Limb (tissue), 2 donors: Measurements from ENCODE around the gene MRPL48.

Experiments
- DNase-seq, 2 donors: peaks; one replicate each; pipeline ENCODE4 v3.0.0-alpha.2; 2016; ENCODE audit errors: extremely low spot score in 2 of 2

The MRPL48 gene

DNA sequence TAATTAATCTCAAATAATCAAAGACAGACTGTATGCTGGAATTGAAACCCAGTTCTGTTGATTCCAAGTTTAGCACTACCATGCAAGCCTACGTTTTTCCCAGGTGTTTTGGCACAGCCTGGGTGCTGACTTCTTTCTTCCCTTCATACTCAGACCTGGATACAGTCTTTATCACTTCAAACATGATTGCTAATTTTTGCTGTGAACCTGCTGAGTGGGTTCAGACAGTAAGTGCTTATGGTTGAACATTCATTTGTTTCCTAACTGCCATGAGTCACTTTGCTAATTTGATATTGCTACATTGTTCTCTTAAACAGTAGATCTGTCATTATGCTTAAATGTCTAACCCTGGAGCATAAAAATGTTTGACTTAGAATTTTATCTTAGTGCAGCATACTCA lies 101.3 kb downstream of the MRPL48 start:
- no peak for DNase-seq

- DNase-seq = no peak
Observed at GRCh38 chr11:73889536-73889935, 101.9 kb downstream of the MRPL48 start.

DNA sequence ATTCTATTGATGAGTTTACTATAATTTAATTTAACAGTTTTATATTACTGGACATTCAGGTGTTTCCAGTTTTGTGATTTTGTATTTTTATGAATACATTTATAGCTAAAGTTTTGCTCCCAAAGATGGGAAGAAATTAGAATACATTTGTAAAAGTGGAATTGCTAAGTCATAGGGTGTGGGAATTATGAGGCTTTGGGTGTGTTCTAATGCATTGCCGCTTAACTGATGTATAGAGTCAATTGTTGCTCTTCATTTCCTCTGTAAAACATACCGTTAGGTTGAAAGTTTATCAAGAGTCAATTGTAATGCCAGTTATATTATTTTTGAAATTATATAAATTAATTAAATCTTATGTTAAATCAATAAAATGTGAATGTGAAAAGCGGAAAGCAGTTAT lies 105.4 kb downstream of the MRPL48 start:
- no peak for DNase-seq

GRCh38 chr11:73894725-73895335 lies 107.2 kb downstream of the MRPL48 start:
- DNase-seq = no peak

- DNase-seq = no peak
Observed at GRCh38 chr11:73902303-73902702, 114.6 kb downstream of the MRPL48 start.

- no peak for DNase-seq
Observed at GRCh38 chr11:73907191-73907590, 119.5 kb downstream of the MRPL48 start.

- no peak for DNase-seq
Observed at GRCh38 chr11:73912026-73912425, 124.4 kb downstream of the MRPL48 start.

DNA sequence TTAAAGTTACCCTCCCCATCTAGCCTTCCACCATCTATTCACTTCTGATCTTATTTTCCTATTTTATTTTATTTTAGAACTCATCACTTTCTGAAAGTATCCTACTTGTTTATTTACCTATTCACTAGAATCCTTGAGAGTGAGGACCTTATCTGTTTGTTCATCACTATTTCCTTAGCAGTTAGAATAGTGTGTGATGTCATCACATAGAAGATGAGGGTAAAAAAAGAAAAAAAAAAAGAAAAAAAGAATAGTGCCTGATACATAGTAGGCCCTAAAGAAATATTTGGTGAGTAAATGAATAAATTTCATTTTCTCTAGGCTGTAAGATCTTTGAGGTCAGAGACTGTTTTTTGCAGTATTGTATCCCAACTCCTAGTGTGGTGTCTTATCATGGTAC lies 125.8 kb downstream of the MRPL48 start:
- DNase-seq = no peak

- DNase-seq = no peak
Observed at GRCh38 chr11:73914284-73914683, 126.6 kb downstream of the MRPL48 start.
